GM19372 (cell line): Measurements from ENCODE around the gene PLAAT2.

Experiments used
- ATAC-seq: cut with Tn5 transposase; IDR thresholded peaks from one replicate; pipeline ENCODE4 v1.9.1; 2021; ENCODE audit warnings: mild to moderate bottlenecking, low read depth, moderate library complexity; ENCODE audit not compliant: unreplicated experiment

The PLAAT2 gene

GRCh38 chr11:63527667-63528066, 35.5 kb downstream of the PLAAT2 start:
- ATAC-seq, result no peak

GRCh38 chr11:63523151-63523550, 40.0 kb downstream of the PLAAT2 start:
- ATAC-seq, result no peak

GRCh38 chr11:63521896-63522295, 41.3 kb downstream of the PLAAT2 start:
- no peak for ATAC-seq

- ATAC-seq, result no peak
Observed at GRCh38 chr11:63520606-63521170, 42.5 kb downstream of the PLAAT2 start.

GRCh38 chr11:63518548-63518947, 44.6 kb downstream of the PLAAT2 start:
- ATAC-seq, result no peak

- ATAC-seq, result no peak
Observed at GRCh38 chr11:63517156-63517555, 46.0 kb downstream of the PLAAT2 start.

GRCh38 chr11:63516109-63516508, 47.1 kb downstream of the PLAAT2 start:
- no peak for ATAC-seq

GRCh38 chr11:63512816-63513215, 50.4 kb downstream of the PLAAT2 start:
- ATAC-seq, result no peak

- ATAC-seq, result no peak
Observed at GRCh38 chr11:63511048-63511748, 52.0 kb downstream of the PLAAT2 start.

GRCh38 chr11:63510360-63511047, 52.7 kb downstream of the PLAAT2 start:
- ATAC-seq, result no peak

- no peak for ATAC-seq
Observed at GRCh38 chr11:63508745-63509144, 54.4 kb downstream of the PLAAT2 start.

- ATAC-seq, result no peak
Observed at GRCh38 chr11:63508009-63508408, 55.2 kb downstream of the PLAAT2 start.

- ATAC-seq, result no peak
Observed at GRCh38 chr11:63507511-63507910, 55.7 kb downstream of the PLAAT2 start.

- no peak for ATAC-seq
Observed at GRCh38 chr11:63506876-63507275, 56.3 kb downstream of the PLAAT2 start.

- no peak for ATAC-seq
Observed at GRCh38 chr11:63505857-63506528, 57.2 kb downstream of the PLAAT2 start, which contains the start of gene LGALS12. LGALS12 (plus strand) TSS chr11:63506084; CDS start chr11:63506459, 375 bp downstream.

GRCh38 chr11:63504933-63505586, 58.1 kb downstream of the PLAAT2 start:
- ATAC-seq, result no peak

- ATAC-seq, result no peak
Observed at GRCh38 chr11:63504054-63504453, 59.1 kb downstream of the PLAAT2 start.

GRCh38 chr11:63503492-63503891, 59.7 kb downstream of the PLAAT2 start:
- ATAC-seq, result no peak
